H1 (cell line): ENCODE measurements around the gene QRICH2.

Source experiments
- CHD2 ChIP-seq: IDR thresholded peaks from 2 replicates; pipeline ENCODE4 v1.6.1; 2012; ENCODE audit warnings: low read length, improper control_type of control experiment
- CTCF ChIP-seq, 3 experiments: IDR thresholded peaks; 1 replicate in 2 of 3; 2 replicates in 1 of 3; pipeline versions ENCODE4 v1.5.1 to v1.6.1; 2011; ENCODE audit warnings: low read length in 3 of 3, mild to moderate bottlenecking in 3 of 3, inconsistent platforms in 2 of 3, low read depth in 1 of 3, moderate library complexity in 1 of 3; ENCODE audit not compliant: insufficient read depth in 1 of 3; ENCODE audit errors: control extremely low read depth in 1 of 3
- EZH2 ChIP-seq: fragments of 200-600 bp; sonication (generic); IDR thresholded peaks from 2 replicates; pipeline ENCODE4 v1.7.1; 2012; ENCODE audit warnings: low read depth, mild to moderate bottlenecking, moderate library complexity, low read length, inconsistent platforms; ENCODE audit not compliant: severe bottlenecking
- GTF2F1 ChIP-seq: IDR thresholded peaks from 2 replicates; pipeline ENCODE4 v1.6.1; 2012; ENCODE audit warnings: low read depth, low read length, improper control_type of control experiment, borderline replicate concordance
- HDAC2 ChIP-seq, 2 experiments: fragments of 300-600 bp in 1 of 2; sonication (generic) in 1 of 2; IDR thresholded peaks; 2 replicates each; pipeline ENCODE4 v1.6.1; 2011 to 2012; ENCODE audit warnings: low read depth in 2 of 2, low read length in 2 of 2, mild to moderate bottlenecking in 2 of 2, moderate library complexity in 2 of 2, borderline replicate concordance in 1 of 2, inconsistent platforms in 1 of 2
- KDM1A ChIP-seq: fragments of 200-600, 300-600 bp; sonication (generic); IDR thresholded peaks from 2 replicates; pipeline ENCODE4 v1.7.1; 2016; ENCODE audit warnings: mild to moderate bottlenecking, low read length, borderline replicate concordance
- MAFK ChIP-seq: IDR thresholded peaks from 2 replicates; pipeline ENCODE4 v1.6.1; 2012; ENCODE audit warnings: low read depth, mild to moderate bottlenecking, improper control_type of control experiment, low read length
- NANOG ChIP-seq: IDR thresholded peaks from 2 replicates; pipeline ENCODE4 v1.6.1; 2011; ENCODE audit warnings: low read length, low read depth, mild to moderate bottlenecking, inconsistent platforms; ENCODE audit not compliant: insufficient read depth, poor library complexity, severe bottlenecking
- POLR2A ChIP-seq, 2 experiments: IDR thresholded peaks; 1 replicate in 1 of 2; 2 replicates in 1 of 2; pipeline ENCODE4 v1.6.1; 2011; ENCODE audit warnings: low read depth in 2 of 2, low read length in 2 of 2, mild to moderate bottlenecking in 2 of 2; ENCODE audit errors: control extremely low read depth in 1 of 2
- RXRA ChIP-seq: IDR thresholded peaks from 2 replicates; pipeline ENCODE4 v1.6.1; 2011; ENCODE audit warnings: low read depth, mild to moderate bottlenecking, low read length, moderate library complexity; ENCODE audit not compliant: insufficient read depth

GRCh38 chr17:76260669-76261068, 47.4 kb downstream of the QRICH2 start:
- TF ChIP-seq CTCF (IDR thresholded peaks at IDR 0.05; ENCODE audit: control extremely low read depth in 1 of 3, insufficient read depth in 1 of 3, low read depth in 1 of 3, low read length in 3 of 3) (no peak), NANOG (no peak), RXRA (no peak), MAFK (no peak), CHD2 (no peak), EZH2 (no peak), HDAC2 (IDR thresholded peaks at IDR 0.05; ENCODE audit: borderline replicate concordance in 1 of 2, low read depth in 2 of 2, low read length in 2 of 2) (no peak), POLR2A (IDR thresholded peaks at IDR 0.05; ENCODE audit: control extremely low read depth in 1 of 2, low read depth in 2 of 2, low read length in 2 of 2) (no peak), KDM1A (no peak), GTF2F1 (no peak)
